HEK293T (cell line): ENCODE data around the gene ACTR5.

Source experiments
- CTCF ChIA-PET: fragments of 350-600 bp; formaldehyde crosslinking; extraction: SDS; loops from one replicate; lab custom pipeline; 2021; ENCODE audit warnings: antibody characterized with exemption, inconsistent platforms; lab: Yijun Ruan, JAX
- POLR2A ChIA-PET: fragments of 350-600 bp; formaldehyde crosslinking; extraction: SDS; loops from one replicate; lab custom pipeline; 2020; ENCODE audit warnings: antibody characterized with exemption, inconsistent platforms; lab: Yijun Ruan, JAX
- DNase-seq: peaks from one replicate; pipeline ENCODE4 v3.0.0; 2012; ENCODE audit warnings: mixed read lengths; ENCODE audit errors: extremely low spot score
- ARNT ChIP-seq: fragments of 450-650 bp; IDR thresholded peaks from 2 replicates; pipeline ENCODE4 v1.6.1; 2017; ENCODE audit warnings: mild to moderate bottlenecking
- BHLHE40 ChIP-seq: fragments of 450-650 bp; IDR thresholded peaks from 2 replicates; pipeline ENCODE4 v1.6.1; 2016; ENCODE audit warnings: mild to moderate bottlenecking, moderate library complexity, borderline replicate concordance
- CTBP1 ChIP-seq: fragments of 450-650 bp; IDR thresholded peaks from 2 replicates; pipeline ENCODE4 v1.6.1; 2016; ENCODE audit warnings: borderline replicate concordance
- ELF4 ChIP-seq: fragments of 450-650 bp; IDR thresholded peaks from 2 replicates; pipeline ENCODE4 v1.6.1; 2017; ENCODE audit warnings: antibody characterized with exemption
- FOXA1 ChIP-seq: fragments of 450-650 bp; IDR thresholded peaks from 2 replicates; pipeline ENCODE4 v1.6.1; 2016; ENCODE audit warnings: mild to moderate bottlenecking
- FOXK2 ChIP-seq: fragments of 450-650 bp; IDR thresholded peaks from 2 replicates; pipeline ENCODE4 v1.6.1; 2016; ENCODE audit warnings: mild to moderate bottlenecking
- FOXM1 ChIP-seq: fragments of 450-650 bp; IDR thresholded peaks from 2 replicates; pipeline ENCODE4 v1.6.1; 2017; ENCODE audit warnings: mild to moderate bottlenecking, borderline replicate concordance
- HDGF ChIP-seq: fragments of 450-650 bp; IDR thresholded peaks from 2 replicates; pipeline ENCODE4 v1.6.1; 2017; ENCODE audit warnings: antibody characterized with exemption, borderline replicate concordance
- L3MBTL2 ChIP-seq: fragments of 450-650 bp; conservative IDR thresholded peaks from 2 replicates; pipeline ENCODE4 v1.6.1; 2016; ENCODE audit warnings: mild to moderate bottlenecking
- LEF1 ChIP-seq: fragments of 450-650 bp; IDR thresholded peaks from 2 replicates; pipeline ENCODE4 v1.6.1; 2017; ENCODE audit warnings: mild to moderate bottlenecking, borderline replicate concordance
- NFRKB ChIP-seq: fragments of 450-650 bp; IDR thresholded peaks from 2 replicates; pipeline ENCODE4 v1.6.1; 2016; ENCODE audit warnings: mild to moderate bottlenecking, moderate library complexity
- PKNOX1 ChIP-seq: fragments of 450-650 bp; IDR thresholded peaks from 2 replicates; pipeline ENCODE4 v1.6.1; 2016
- SP1 ChIP-seq: fragments of 450-650 bp; IDR thresholded peaks from 2 replicates; pipeline ENCODE4 v1.6.1; 2017
- SUZ12 ChIP-seq: fragments of 450-650 bp; IDR thresholded peaks from 2 replicates; pipeline ENCODE4 v1.6.1; 2016; ENCODE audit warnings: mild to moderate bottlenecking
- TARDBP ChIP-seq: fragments of 450-650 bp; IDR thresholded peaks from 2 replicates; pipeline ENCODE4 v1.6.1; 2016
- ZNF384 ChIP-seq: fragments of 450-650 bp; IDR thresholded peaks from 2 replicates; pipeline ENCODE4 v1.6.1; 2016

Gene ACTR5

GRCh38 chr20:38725148-38725901 is 22.9 kb upstream of the ACTR5 start:
- DNase-seq: no peak
- ChIA-PET CTCF (interaction anchor here (0.7 to 3.1 kb wide), 5 partner anchors 10 to 104 kb away, joined by 3 to 7 read pairs (median 3); no protein-coding TSS in a partner anchor), POLR2A (interaction anchor here (1.2 kb wide), 1 partner anchor 67 kb away, joined by 3 read pairs; no protein-coding TSS in a partner anchor)
- TF ChIP-seq PKNOX1 (no peak), L3MBTL2 (no peak), FOXK2 (no peak), SP1 (no peak), FOXM1 (no peak), NFRKB (no peak)

- CTCF ChIA-PET: interaction anchor here (0.6 to 3.1 kb wide), 4 partner anchors 64 to 77 kb away, joined by 3 to 7 read pairs (median 3); no protein-coding TSS in a partner anchor
- POLR2A ChIA-PET: no interaction called here
- DNase-seq: no peak
- TF ChIP-seq TARDBP (no peak), HDGF (no peak), SUZ12 (no peak), ZNF384 (no peak), NFRKB (no peak), FOXM1 (no peak), FOXK2 (no peak), ARNT (no peak), L3MBTL2 (no peak), CTBP1 (no peak), ELF4 (no peak), LEF1 (no peak), FOXA1 (no peak)
Measured at GRCh38 chr20:38725931-38726803, 22.1 kb upstream of the ACTR5 start.

- ChIA-PET POLR2A (no interaction called here), CTCF (interaction anchor here (0.6 to 1.3 kb wide), 4 partner anchors 63 to 254 kb away, joined by 3 read pairs; partner anchors contain the start of gene RALGAPB)
- DNase-seq: no peak
- TF ChIP-seq ARNT: no peak
- TF ChIP-seq SP1: no peak
- TF ChIP-seq NFRKB: no peak
- TF ChIP-seq FOXK2: no peak
- no peak for TF ChIP-seq FOXA1
- TF ChIP-seq CTBP1: no peak
- TF ChIP-seq FOXM1: no peak
- no peak for TF ChIP-seq TARDBP
- TF ChIP-seq L3MBTL2: no peak
- TF ChIP-seq ELF4: no peak
- no peak for TF ChIP-seq ZNF384
- TF ChIP-seq PKNOX1: no peak
- TF ChIP-seq HDGF: no peak
- no peak for TF ChIP-seq BHLHE40
- TF ChIP-seq SUZ12: no peak
- TF ChIP-seq LEF1: no peak
Measured at GRCh38 chr20:38726804-38727606, 21.3 kb upstream of the ACTR5 start.

- POLR2A ChIA-PET: no interaction called here
- DNase-seq: no peak
- TF ChIP-seq FOXM1: no peak
- TF ChIP-seq PKNOX1: no peak
- TF ChIP-seq ELF4: no peak
- TF ChIP-seq SUZ12: no peak
- no peak for TF ChIP-seq CTBP1
- TF ChIP-seq FOXK2: no peak
- TF ChIP-seq BHLHE40: no peak
- TF ChIP-seq NFRKB: no peak
- TF ChIP-seq ARNT: no peak
- TF ChIP-seq L3MBTL2: no peak
- TF ChIP-seq LEF1: no peak
- TF ChIP-seq FOXA1: no peak
- TF ChIP-seq ZNF384: no peak
- no peak for TF ChIP-seq TARDBP
- no peak for TF ChIP-seq HDGF
- no peak for TF ChIP-seq SP1
- CTCF ChIA-PET: interaction anchor here (0.6 kb wide), 1 partner anchor 255 kb away, joined by 3 read pairs; the partner anchor contains the start of gene RALGAPB
Measured at GRCh38 chr20:38727607-38728190, 20.6 kb upstream of the ACTR5 start.
